Measurements from ENCODE around the gene LPAR6. TPM values are rescaled to one million over a fixed set of nuclear protein-coding genes. Genes with fewer than 3 reads are reported as not detected.
A peak's percentile ranks its signal among the peaks of the same experiment; 100 is the strongest.

The LPAR6 gene
- total RNA-seq, 1 donor from 2014 or later = 4.1 TPM

DNA sequence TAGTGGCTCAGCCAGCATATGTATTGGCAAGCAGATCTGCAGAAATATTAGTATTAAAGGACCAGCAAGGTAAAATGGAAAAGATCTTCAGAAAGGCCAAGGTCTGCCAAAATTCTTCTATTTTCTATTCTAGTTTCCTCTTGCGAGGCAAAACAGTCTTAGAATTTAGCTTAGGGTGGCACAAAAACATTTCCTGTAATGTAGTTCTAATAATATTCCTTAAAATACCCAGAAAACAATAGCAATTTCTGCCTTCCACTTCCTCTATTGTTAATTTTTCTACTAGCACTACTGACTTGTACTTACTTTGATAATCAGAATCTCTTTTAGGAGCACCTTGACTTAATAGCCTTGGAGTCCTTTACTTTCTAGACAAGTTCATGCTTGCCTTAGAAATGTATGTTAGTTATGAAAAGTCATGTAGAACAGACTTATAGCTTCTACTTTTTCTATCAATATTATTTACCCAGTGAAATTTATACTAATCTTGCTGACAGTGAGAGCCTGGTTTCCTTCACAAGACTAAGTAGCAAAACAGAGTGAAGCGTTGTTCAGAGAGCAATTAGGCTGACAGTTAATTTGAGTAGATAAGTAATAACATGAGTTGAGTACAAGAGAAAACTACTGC is 23.9 kb upstream of the LPAR6 start:
- Histone ChIP-seq H3K9me3 (ENCODE audit: insufficient read depth, low read depth, low read length) (no peaks in the 10 kb centered on the region), H2AFZ (ENCODE audit: low read depth, low read length) (no peak overlapping the region), H3K4me3 (ENCODE audit: insufficient read depth, low read depth, low read length) (no peak overlapping the region), H4K20me1 (ENCODE audit: insufficient read depth, low read length) (no peaks in the 10 kb centered on the region), H3K27me3 (ENCODE audit: insufficient read depth, low read length) (no peaks in the 10 kb centered on the region), H3K27ac (ENCODE audit: low read depth, low read length) (no peak overlapping the region), H3K9ac (ENCODE audit: low read length) (no peak overlapping the region), H3K4me1 (ENCODE audit: insufficient read depth, low read length) (peaks cover 7% of the 10 kb centered on the region), H3K4me2 (ENCODE audit: low read length) (no peak overlapping the region), H3K79me2 (ENCODE audit: insufficient read depth, low read length) (no peaks in the 10 kb centered on the region), H3K36me3 (ENCODE audit: insufficient read depth, low read length) (no peaks in the 10 kb centered on the region)
- DNase-seq (ENCODE audit: low read depth) (no peak), FAIRE-seq (no peak)
- Mint-ChIP-seq H3K27me3 (ENCODE audit: low read depth, unreplicated experiment) (no peaks in the 10 kb centered on the region), H3K36me3 (ENCODE audit: low read depth, unreplicated experiment) (no peaks in the 10 kb centered on the region), H3K9me3 (ENCODE audit: unreplicated experiment) (no peaks in the 10 kb centered on the region), H3K4me3 (ENCODE audit: unreplicated experiment) (no peak overlapping the region), H3K27ac (ENCODE audit: unreplicated experiment) (no peak overlapping the region), H3K4me1 (ENCODE audit: low read depth, unreplicated experiment) (peaks cover 7% of the 10 kb centered on the region)
- TF ChIP-seq, protein P1, sequence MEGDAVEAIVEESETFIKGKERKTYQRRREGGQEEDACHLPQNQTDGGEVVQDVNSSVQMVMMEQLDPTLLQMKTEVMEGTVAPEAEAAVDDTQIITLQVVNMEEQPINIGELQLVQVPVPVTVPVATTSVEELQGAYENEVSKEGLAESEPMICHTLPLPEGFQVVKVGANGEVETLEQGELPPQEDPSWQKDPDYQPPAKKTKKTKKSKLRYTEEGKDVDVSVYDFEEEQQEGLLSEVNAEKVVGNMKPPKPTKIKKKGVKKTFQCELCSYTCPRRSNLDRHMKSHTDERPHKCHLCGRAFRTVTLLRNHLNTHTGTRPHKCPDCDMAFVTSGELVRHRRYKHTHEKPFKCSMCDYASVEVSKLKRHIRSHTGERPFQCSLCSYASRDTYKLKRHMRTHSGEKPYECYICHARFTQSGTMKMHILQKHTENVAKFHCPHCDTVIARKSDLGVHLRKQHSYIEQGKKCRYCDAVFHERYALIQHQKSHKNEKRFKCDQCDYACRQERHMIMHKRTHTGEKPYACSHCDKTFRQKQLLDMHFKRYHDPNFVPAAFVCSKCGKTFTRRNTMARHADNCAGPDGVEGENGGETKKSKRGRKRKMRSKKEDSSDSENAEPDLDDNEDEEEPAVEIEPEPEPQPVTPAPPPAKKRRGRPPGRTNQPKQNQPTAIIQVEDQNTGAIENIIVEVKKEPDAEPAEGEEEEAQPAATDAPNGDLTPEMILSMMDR (IDR thresholded peaks at IDR 0.05; ENCODE audit: insufficient read depth, low read depth, low read length) = no peak
- no peak for TF ChIP-seq EZH2 (IDR thresholded peaks at IDR 0.05; ENCODE audit: insufficient read depth, low read length)

DNA sequence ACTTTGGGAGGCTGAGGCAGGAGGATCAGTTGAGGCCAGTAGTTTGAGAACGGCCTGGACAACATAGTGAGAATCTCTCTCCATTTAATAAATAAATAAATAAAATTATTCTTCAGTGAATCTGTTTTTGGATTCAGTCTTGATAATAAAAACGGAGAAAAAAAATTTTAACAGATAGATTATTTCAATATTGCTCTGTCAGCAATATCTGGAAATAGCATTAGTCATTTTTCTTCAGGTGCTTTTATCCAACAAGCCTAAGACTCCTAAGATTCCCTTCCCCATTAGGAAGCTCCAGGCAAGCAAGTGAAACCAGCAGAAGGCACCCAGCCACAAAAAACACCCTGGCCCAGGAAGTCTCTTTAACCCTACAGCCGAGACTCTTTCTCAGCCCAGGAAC is 21.3 kb upstream of the LPAR6 start:
- no peak overlapping the region for H3K4me2 ChIP-seq (ENCODE audit: low read length)
- H3K4me3 ChIP-seq (ENCODE audit: insufficient read depth, low read depth, low read length) = no peak overlapping the region
- Mint-ChIP-seq H3K4me3 (ENCODE audit: unreplicated experiment) (no peak overlapping the region), H3K27ac (ENCODE audit: unreplicated experiment) (no peak overlapping the region), H3K36me3 (ENCODE audit: low read depth, unreplicated experiment) (no peaks in the 10 kb centered on the region), H3K4me1 (ENCODE audit: low read depth, unreplicated experiment) (peaks cover 14% of the 10 kb centered on the region), H3K27me3 (ENCODE audit: low read depth, unreplicated experiment) (no peaks in the 10 kb centered on the region), H3K9me3 (ENCODE audit: unreplicated experiment) (no peaks in the 10 kb centered on the region)
- H3K79me2 ChIP-seq (ENCODE audit: insufficient read depth, low read length) = no peaks in the 10 kb centered on the region
- no peak for DNase-seq (ENCODE audit: low read depth)
- H3K27me3 ChIP-seq (ENCODE audit: insufficient read depth, low read length) = no peaks in the 10 kb centered on the region
- no peak for FAIRE-seq
- no peak overlapping the region for H3K9ac ChIP-seq (ENCODE audit: low read length)
- no peaks in the 10 kb centered on the region for H3K9me3 ChIP-seq (ENCODE audit: insufficient read depth, low read depth, low read length)
- no peaks in the 10 kb centered on the region for H4K20me1 ChIP-seq (ENCODE audit: insufficient read depth, low read length)
- H2AFZ ChIP-seq (ENCODE audit: low read depth, low read length) = no peak overlapping the region
- TF ChIP-seq, protein P1 (IDR thresholded peaks at IDR 0.05; ENCODE audit: insufficient read depth, low read depth, low read length) = no peak
- no peak for TF ChIP-seq EZH2 (IDR thresholded peaks at IDR 0.05; ENCODE audit: insufficient read depth, low read length)
- no peak overlapping the region for H3K27ac ChIP-seq (ENCODE audit: low read depth, low read length)
- H3K36me3 ChIP-seq (ENCODE audit: insufficient read depth, low read length) = no peaks in the 10 kb centered on the region
- peaks cover 10% of the 10 kb centered on the region for H3K4me1 ChIP-seq (ENCODE audit: insufficient read depth, low read length)

DNA sequence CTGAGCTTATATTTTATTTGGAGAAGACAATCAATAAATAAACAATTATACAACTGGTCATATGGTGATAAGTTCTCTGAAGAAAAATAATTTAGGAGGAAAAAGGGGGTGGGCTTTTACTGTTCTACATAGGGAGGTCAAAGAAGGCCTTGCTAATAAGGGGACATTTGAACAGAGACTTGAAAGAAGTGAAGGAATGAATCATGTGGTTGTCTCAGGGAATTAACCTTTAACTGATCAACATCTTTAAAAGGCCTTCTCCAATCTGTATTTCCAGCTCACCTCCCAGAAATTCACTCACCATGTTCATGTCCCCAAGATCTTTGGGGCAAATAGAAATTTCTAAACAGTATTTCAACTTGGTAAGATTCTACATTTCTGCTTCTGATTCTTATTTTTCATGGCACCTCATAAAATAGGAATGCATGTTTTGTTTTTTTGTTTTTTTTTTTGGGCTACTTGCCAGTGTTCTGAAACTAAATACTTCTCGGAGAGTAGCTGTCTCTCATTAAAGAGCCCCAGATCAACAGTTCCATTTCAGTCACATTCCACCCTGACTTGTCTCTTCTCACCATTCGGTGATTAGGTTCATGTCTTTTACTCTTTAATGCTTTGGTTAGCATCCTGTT is 19.2 kb upstream of the LPAR6 start:
- Mint-ChIP-seq H3K27me3 (ENCODE audit: low read depth, unreplicated experiment) (no peaks in the 10 kb centered on the region), H3K36me3 (ENCODE audit: low read depth, unreplicated experiment) (no peaks in the 10 kb centered on the region), H3K4me3 (ENCODE audit: unreplicated experiment) (no peak overlapping the region), H3K27ac (ENCODE audit: unreplicated experiment) (peak overlapping the region; percentile 75), H3K9me3 (ENCODE audit: unreplicated experiment) (no peaks in the 10 kb centered on the region), H3K4me1 (ENCODE audit: low read depth, unreplicated experiment) (peaks cover 14% of the 10 kb centered on the region)
- Histone ChIP-seq H3K79me2 (ENCODE audit: insufficient read depth, low read length) (no peaks in the 10 kb centered on the region), H3K4me1 (ENCODE audit: insufficient read depth, low read length) (peaks cover 10% of the 10 kb centered on the region), H3K27me3 (ENCODE audit: insufficient read depth, low read length) (no peaks in the 10 kb centered on the region), H3K4me3 (ENCODE audit: insufficient read depth, low read depth, low read length) (no peak overlapping the region), H3K27ac (ENCODE audit: low read depth, low read length) (peak overlapping the region; percentile 37), H3K9me3 (ENCODE audit: insufficient read depth, low read depth, low read length) (no peaks in the 10 kb centered on the region), H3K9ac (ENCODE audit: low read length) (no peak overlapping the region), H3K36me3 (ENCODE audit: insufficient read depth, low read length) (no peaks in the 10 kb centered on the region), H4K20me1 (ENCODE audit: insufficient read depth, low read length) (no peaks in the 10 kb centered on the region), H2AFZ (ENCODE audit: low read depth, low read length) (no peak overlapping the region), H3K4me2 (ENCODE audit: low read length) (peak overlapping the region; percentile 48)
- DNase-seq (ENCODE audit: low read depth) (peak; percentile 39), FAIRE-seq (no peak)
- TF ChIP-seq, protein P1 (IDR thresholded peaks at IDR 0.05; ENCODE audit: insufficient read depth, low read depth, low read length) = no peak
- TF ChIP-seq EZH2 (IDR thresholded peaks at IDR 0.05; ENCODE audit: insufficient read depth, low read length) = no peak
